Activated CD4-positive, alpha-beta T cell treated with anti-CD3 and anti-CD28 coated beads, Interleukin-2, amount 50 U/mL, for 48 hours (primary cell): ENCODE results near the gene DUSP5.

Source experiments
- DNase-seq, 2 experiments: peaks; one replicate each; pipeline ENCODE4 v3.0.0-alpha.2; 2020

Gene DUSP5

GRCh38 chr10:110548002-110548401 lies 50.3 kb downstream of the DUSP5 start:
- DNase-seq, result no peak

GRCh38 chr10:110549211-110549610 lies 51.5 kb downstream of the DUSP5 start:
- DNase-seq, result no peak

GRCh38 chr10:110553905-110554304 lies 56.2 kb downstream of the DUSP5 start:
- DNase-seq, result no peak

GRCh38 chr10:110556296-110556695 lies 58.6 kb downstream of the DUSP5 start:
- DNase-seq, result no peak

GRCh38 chr10:110556969-110557601 lies 59.4 kb downstream of the DUSP5 start:
- peak; percentile 71 to 79 for DNase-seq

- no peak for DNase-seq
These were observed 60.3 kb downstream of the DUSP5 start for GRCh38 chr10:110558041-110558440.

- no peak for DNase-seq
These were observed 62.3 kb downstream of the DUSP5 start for GRCh38 chr10:110560012-110560411.
